Measurements from ENCODE around the gene GRB2. TPM values are rescaled to one million over a fixed set of nuclear protein-coding genes. Genes with fewer than 3 reads are reported as not detected.

GRB2 gene
- total and polyA plus RNA-seq, 2 experiments from 2014 or later = 82.7 to 101 TPM

DNA sequence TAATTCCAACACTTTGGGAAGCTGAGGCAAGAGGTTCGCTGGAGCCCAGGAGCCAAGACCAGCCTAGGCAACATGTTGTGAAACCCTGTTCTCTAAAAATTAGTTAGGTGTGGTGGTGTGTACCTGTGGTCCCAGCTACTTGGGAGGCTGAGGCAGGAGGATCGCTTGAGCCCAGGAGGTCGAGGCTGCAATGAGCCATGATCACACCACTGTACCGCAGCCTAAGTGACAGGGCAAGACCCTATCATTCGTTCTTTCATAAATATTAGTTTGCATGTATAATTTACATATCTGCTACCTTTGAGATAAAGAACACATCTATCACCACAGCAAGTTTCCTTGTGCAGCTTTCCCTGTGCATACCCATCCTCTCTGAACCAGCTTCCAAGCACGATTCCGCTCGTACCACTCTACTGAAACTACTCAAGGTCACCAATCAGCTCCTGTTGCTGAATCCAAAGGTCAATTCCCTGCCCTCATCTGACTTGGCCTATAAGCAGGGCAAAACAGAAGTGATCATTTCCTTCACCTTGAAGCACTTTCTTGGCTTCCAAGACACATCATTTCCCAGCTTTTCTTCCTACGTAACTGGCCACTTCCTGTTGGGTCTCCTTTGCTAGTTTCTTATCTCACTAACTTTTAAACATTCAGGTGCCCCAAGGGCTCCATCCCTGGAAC is 49.1 kb downstream of the GRB2 start:
- Histone ChIP-seq H3K4me3 (no peak overlapping the region), H3K9me3 (ENCODE audit: low read depth) (no peaks in the 10 kb centered on the region), H3K9me2 (replicated peaks; ENCODE audit: insufficient read depth) (no peaks in the 10 kb centered on the region), H3K4me1 (ENCODE audit: insufficient read depth) (peaks cover 30% of the 10 kb centered on the region), H4K20me1 (ENCODE audit: insufficient read depth, poor library complexity, severe bottlenecking) (peaks cover 35% of the 10 kb centered on the region), H3K36me3 (replicated peaks; ENCODE audit: insufficient read depth, low read depth) (no peaks in the 10 kb centered on the region), H3K27me3 (no peaks in the 10 kb centered on the region), H3K4me2 (no peak overlapping the region), H2AFZ (no peak overlapping the region), H3K27ac (no peak overlapping the region), H3K79me2 (peaks cover 93% of the 10 kb centered on the region)
- 79% methylated on average over 9 of the region's 9 CpGs for WGBS (ENCODE audit: low lambda C conversion rate, missing lambda C conversion rate)
- DNase-seq (ENCODE audit: low spot score) = no peak
- TF ChIP-seq, protein P1, sequence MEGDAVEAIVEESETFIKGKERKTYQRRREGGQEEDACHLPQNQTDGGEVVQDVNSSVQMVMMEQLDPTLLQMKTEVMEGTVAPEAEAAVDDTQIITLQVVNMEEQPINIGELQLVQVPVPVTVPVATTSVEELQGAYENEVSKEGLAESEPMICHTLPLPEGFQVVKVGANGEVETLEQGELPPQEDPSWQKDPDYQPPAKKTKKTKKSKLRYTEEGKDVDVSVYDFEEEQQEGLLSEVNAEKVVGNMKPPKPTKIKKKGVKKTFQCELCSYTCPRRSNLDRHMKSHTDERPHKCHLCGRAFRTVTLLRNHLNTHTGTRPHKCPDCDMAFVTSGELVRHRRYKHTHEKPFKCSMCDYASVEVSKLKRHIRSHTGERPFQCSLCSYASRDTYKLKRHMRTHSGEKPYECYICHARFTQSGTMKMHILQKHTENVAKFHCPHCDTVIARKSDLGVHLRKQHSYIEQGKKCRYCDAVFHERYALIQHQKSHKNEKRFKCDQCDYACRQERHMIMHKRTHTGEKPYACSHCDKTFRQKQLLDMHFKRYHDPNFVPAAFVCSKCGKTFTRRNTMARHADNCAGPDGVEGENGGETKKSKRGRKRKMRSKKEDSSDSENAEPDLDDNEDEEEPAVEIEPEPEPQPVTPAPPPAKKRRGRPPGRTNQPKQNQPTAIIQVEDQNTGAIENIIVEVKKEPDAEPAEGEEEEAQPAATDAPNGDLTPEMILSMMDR (IDR thresholded peaks at IDR 0.05; ENCODE audit: poor library complexity) = no peak
- TF ChIP-seq EZH2 (IDR thresholded peaks at IDR 0.05; ENCODE audit: borderline replicate concordance) (no peak), EZH2phosphoT487 (IDR thresholded peaks at IDR 0.05; ENCODE audit: low read depth, severe bottlenecking, unreplicated experiment) (no peak)

DNA sequence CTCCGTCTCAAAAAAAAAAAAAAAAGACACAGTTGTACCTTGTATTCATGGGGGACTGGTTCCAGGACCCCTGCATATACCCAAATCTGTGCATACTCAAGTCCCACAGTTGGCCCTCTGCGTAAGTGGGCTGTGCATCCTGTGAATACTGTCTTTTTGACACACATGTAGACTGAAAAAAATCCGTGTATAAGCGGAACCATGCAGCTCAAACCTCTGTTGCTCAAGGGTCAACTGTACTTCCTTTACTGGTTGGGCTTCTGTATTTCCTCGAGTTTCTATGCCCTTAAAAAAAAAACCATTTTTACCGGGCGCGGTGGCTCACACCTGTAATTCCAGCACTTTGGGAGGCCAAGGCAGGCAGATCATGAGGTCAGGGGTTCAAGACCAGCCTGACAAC is 52.3 kb downstream of the GRB2 start:
- Histone ChIP-seq H4K20me1 (ENCODE audit: insufficient read depth, poor library complexity, severe bottlenecking) (peaks cover 44% of the 10 kb centered on the region), H3K4me1 (ENCODE audit: insufficient read depth) (peaks cover 31% of the 10 kb centered on the region), H3K27ac (no peak overlapping the region), H2AFZ (no peak overlapping the region), H3K4me3 (no peak overlapping the region), H3K9me3 (ENCODE audit: low read depth) (no peaks in the 10 kb centered on the region), H3K36me3 (replicated peaks; ENCODE audit: insufficient read depth, low read depth) (no peaks in the 10 kb centered on the region), H3K9me2 (replicated peaks; ENCODE audit: insufficient read depth) (no peaks in the 10 kb centered on the region), H3K4me2 (no peak overlapping the region), H3K79me2 (peaks cover 93% of the 10 kb centered on the region), H3K27me3 (no peaks in the 10 kb centered on the region)
- TF ChIP-seq, protein P1 (IDR thresholded peaks at IDR 0.05; ENCODE audit: poor library complexity) = no peak
- TF ChIP-seq EZH2 (IDR thresholded peaks at IDR 0.05; ENCODE audit: borderline replicate concordance) (no peak), EZH2phosphoT487 (IDR thresholded peaks at IDR 0.05; ENCODE audit: low read depth, severe bottlenecking, unreplicated experiment) (no peak)
- 96% methylated on average over 8 of the region's 8 CpGs for WGBS (ENCODE audit: low lambda C conversion rate, missing lambda C conversion rate)
- DNase-seq (ENCODE audit: low spot score) = no peak

DNA sequence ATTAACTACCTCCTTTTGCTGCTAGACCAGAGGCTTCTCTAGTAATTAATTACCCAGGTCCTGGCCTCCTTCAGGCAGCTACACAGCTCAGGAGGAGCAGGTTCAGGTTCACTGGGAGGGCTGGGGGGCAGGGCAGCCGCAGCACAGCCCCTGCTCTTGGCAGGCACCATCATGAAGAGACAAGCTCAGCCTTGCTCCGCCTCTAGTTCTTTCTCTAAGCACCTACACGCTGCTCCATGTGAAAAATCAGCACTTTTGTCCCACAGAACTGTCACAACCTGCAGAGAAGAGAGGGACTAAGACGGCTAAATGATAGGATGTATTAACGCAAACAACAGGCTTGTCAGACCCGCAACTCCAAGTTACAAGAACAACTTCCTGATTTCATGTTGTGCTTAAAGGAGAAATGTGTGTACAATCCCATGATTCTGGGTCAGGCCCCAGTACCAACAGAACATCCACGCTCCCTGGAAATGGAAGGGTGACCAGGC is 53.4 kb downstream of the GRB2 start:
- peak; percentile 60 for DNase-seq (ENCODE audit: low spot score)
- Histone ChIP-seq H3K36me3 (replicated peaks; ENCODE audit: insufficient read depth, low read depth) (no peaks in the 10 kb centered on the region), H4K20me1 (ENCODE audit: insufficient read depth, poor library complexity, severe bottlenecking) (peaks cover 53% of the 10 kb centered on the region), H3K27me3 (no peaks in the 10 kb centered on the region), H3K4me3 (no peak overlapping the region), H3K4me2 (peak overlapping the region; percentile 48), H3K9me3 (ENCODE audit: low read depth) (no peaks in the 10 kb centered on the region), H3K9me2 (replicated peaks; ENCODE audit: insufficient read depth) (no peaks in the 10 kb centered on the region), H3K4me1 (ENCODE audit: insufficient read depth) (peaks cover 41% of the 10 kb centered on the region), H2AFZ (no peak overlapping the region), H3K79me2 (peaks cover 93% of the 10 kb centered on the region), H3K27ac (peak overlapping the region; percentile 17)
- TF ChIP-seq, protein P1 (IDR thresholded peaks at IDR 0.05; ENCODE audit: poor library complexity) = no peak
- TF ChIP-seq EZH2 (IDR thresholded peaks at IDR 0.05; ENCODE audit: borderline replicate concordance) (no peak), EZH2phosphoT487 (IDR thresholded peaks at IDR 0.05; ENCODE audit: low read depth, severe bottlenecking, unreplicated experiment) (no peak)
- WGBS (ENCODE audit: low lambda C conversion rate, missing lambda C conversion rate) = 32% methylated on average over 7 of the region's 7 CpGs
